ENCODE results near the gene SMTNL1.

The SMTNL1 gene

DNA sequence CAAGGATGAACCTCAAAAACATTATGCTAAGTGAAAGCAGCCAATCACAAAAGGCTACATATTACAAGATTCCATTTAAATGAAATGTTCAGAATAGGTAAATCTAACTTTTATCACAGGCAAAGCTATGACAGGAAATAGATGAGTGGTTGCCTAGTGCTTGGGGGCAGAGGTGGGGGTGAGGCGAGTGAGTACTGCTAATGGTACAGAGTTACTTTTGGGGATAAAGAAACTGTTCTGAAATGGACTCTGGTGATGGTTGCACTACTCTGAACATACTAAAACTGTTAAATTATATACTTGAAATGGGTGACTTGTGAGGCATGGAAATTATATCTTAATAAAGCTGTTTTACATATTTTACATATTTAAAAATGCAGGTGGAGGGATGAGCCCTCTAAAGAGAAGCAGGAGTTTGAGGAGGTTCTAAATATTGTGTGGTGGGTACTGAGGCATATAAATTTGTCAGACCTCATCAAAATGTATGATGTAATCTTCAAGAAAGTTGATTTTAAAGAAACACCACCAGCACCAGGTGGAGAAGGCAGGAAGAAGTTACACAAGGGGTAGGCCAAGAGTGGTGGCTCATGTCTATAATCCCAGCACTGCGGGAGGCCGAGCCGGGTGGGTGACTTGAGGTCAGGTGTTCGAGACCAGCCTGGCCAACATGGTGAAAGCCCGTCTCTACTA, 25.5 kb upstream of the SMTNL1 start:
- DNase-seq (ENCODE audit: extremely low read depth, low read depth): no peak
- TF ChIP-seq, protein P1, sequence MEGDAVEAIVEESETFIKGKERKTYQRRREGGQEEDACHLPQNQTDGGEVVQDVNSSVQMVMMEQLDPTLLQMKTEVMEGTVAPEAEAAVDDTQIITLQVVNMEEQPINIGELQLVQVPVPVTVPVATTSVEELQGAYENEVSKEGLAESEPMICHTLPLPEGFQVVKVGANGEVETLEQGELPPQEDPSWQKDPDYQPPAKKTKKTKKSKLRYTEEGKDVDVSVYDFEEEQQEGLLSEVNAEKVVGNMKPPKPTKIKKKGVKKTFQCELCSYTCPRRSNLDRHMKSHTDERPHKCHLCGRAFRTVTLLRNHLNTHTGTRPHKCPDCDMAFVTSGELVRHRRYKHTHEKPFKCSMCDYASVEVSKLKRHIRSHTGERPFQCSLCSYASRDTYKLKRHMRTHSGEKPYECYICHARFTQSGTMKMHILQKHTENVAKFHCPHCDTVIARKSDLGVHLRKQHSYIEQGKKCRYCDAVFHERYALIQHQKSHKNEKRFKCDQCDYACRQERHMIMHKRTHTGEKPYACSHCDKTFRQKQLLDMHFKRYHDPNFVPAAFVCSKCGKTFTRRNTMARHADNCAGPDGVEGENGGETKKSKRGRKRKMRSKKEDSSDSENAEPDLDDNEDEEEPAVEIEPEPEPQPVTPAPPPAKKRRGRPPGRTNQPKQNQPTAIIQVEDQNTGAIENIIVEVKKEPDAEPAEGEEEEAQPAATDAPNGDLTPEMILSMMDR (IDR thresholded peaks at IDR 0.05; ENCODE audit: low read depth, low read length): no peak

DNA sequence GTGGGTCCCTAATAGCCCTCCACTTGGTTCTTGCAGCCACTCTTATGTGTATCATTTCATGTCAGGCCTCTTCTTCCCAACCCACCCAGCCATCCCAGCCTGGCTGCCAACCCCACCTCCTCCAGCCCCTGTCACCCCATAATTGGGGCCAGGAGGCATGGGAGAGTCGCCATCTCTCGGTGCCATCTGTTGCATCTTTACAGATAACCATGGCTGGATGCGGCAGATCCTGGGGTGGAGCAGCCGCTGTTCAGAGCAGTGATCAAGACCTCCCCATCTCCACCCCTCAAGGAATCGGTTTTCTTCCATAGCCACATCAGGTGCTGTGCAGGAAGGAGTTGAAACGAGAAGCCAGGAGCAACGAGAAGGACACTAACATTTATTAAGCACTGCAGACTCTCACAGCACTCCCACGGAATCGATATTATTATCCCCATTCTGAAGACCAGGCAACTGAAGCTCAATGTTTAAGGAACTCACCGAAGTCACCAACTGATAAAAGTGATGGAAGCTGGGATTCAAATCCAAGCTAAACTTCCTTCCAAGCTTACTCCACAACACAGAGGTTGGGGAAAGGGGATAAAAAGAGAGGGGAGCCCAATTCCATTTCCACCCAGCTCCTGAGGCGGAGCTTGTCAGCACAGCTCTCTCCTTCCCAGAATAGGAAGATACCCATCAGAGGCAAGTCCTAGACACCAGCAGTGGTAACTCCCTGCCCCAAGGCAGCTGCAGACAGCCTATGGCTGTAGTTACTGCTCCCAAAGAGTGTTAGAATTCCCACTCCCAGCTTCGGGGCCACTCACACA, 24.5 kb upstream of the SMTNL1 start:
- no peak for DNase-seq (ENCODE audit: extremely low read depth, low read depth)
- TF ChIP-seq, protein P1 (IDR thresholded peaks at IDR 0.05; ENCODE audit: low read depth, low read length): no peak

DNA sequence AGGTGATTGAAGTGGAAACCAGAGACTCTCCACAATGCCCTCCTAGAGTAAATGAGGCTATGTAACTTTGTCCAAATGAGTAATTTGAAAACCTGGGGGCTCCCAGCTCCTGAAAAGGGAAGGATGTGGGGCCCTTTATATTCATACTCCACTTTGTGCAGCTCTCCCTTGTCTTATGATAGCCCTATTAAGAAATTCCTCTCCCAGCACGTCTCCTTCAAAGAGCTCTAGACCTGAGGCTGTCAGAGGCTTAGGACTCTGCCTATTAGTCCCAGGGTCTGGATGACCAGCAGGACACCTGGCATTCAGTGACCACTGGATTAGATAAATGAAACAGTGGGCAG, 24.0 kb upstream of the SMTNL1 start:
- TF ChIP-seq, protein P1 (IDR thresholded peaks at IDR 0.05; ENCODE audit: low read depth, low read length): no peak
- DNase-seq (ENCODE audit: extremely low read depth, low read depth): no peak

DNA sequence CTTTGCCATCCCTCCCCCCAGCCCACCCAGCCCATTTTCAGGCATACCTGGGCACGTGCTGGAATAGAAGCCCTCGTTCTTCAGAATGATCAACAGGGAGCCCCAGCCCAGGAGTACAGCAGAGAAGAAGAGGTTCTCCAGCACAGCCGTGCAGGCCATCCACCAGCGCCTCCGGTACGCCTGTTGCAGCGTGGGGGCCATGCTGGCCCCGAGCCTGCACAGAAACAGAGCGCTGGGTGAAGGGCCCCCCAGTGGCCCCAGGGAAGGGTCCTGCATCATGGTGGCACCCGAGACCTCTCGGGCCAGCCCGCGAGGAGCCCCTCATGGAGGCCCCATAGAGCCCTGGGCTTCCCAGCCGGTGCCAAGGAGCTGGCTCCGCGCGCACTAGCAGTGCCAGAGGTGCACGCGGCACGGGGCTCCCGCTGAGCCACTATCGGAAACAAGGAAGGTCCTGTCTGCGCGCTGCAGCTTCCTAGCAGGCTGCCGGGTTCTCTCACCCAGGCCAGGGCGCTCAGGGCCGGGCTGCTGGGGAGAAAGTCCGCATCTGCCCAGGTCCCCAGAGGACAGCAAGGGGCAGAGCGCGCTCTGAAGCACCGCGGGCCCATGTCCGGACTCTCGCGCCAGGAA, 23.4 kb upstream of the SMTNL1 start:
- TF ChIP-seq, protein P1 (IDR thresholded peaks at IDR 0.05; ENCODE audit: low read depth, low read length): no peak
- DNase-seq (ENCODE audit: extremely low read depth, low read depth): no peak

DNA sequence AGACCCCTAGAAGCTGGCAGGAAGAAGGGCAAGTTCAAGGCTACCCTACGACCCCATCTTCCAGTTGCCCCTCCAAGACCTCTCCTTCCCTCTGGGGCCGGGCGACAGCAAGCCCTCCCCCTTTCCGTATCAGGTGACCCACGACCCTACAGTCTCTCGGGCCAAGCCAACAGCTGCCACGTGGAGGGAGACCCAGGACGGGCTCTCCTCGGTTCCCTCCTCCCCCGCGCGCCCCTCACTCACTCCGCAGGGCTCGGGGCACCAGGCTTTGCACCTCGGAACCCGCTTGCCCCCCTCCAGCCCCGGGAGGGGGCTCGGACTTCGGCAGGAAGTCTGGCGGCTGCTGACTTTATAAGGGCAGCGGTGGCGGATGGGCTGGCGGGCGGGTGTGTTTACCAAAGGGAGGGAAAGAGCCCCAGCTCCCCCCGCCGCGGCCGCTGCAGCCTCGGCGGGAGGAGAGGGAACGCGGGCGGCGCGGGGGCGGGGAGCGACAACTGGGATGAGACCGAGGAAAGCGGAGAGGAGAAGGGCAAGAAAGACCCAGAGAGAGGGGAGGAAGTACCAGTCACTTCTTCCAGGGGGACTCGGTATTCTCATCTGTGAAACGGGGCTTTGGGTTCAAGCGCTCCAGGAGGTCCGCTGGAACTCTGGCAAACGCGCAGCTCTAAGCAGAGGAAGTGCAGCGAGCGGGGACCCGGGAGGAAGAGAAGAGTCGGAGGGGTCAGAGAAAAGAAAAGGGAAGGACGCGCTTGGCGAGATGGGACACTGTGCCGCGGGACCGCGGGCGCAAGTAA, 22.7 kb upstream of the SMTNL1 start:
- TF ChIP-seq, protein P1 (IDR thresholded peaks at IDR 0.05; ENCODE audit: low read depth, low read length): no peak
- no peak for DNase-seq (ENCODE audit: extremely low read depth, low read depth)

DNA sequence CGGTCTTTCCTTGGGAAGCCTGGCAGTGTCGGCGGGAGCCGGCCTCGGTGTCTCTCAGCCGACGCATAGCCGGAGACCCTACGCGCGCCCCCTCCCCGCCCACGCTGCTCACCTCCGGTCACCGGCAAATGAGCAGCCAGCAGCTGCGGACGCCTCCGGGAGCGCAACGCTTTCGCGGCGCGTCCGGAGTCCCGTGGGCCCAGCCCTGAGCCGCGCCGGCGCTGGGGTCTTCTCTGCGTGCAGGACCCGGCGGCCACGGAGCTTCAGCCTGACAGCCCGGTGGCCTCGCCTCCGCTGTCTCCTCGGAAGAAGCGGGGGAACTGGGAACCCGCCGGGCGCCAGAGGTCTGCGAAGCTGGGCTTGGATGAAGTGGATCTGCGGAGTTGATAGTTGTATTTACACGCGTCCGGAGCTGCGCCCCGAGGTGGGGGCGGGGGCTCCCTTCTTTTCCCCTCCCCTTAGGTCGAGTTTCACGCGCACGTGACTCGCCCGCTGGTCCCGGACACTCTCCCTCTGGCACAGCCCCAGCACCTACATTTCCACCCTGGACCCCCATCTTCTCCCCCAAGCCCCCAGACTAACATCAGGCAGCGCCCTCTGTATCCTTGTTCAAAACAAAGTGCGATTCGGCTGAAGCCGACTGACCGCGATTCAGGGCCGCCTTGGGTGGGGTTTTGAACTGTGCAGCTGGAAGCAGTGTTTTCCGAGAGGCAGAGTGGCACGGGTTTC, 21.9 kb upstream of the SMTNL1 start, which contains the start of gene SLC43A1:
Gene SLC43A1, minus strand, starts transcription at position 371 of the 729 bp plus-strand sequence. CDS start 1,591 bp downstream, outside the sequence.
- DNase-seq (ENCODE audit: extremely low read depth, low read depth): no peak
- TF ChIP-seq, protein P1 (IDR thresholded peaks at IDR 0.05; ENCODE audit: low read depth, low read length): no peak

All from AG09319 (cell line).